ENCODE measurements around the gene PPP1R1B. TPM values are rescaled to one million over a fixed set of nuclear protein-coding genes. Genes with fewer than 3 reads are reported as not detected.

Gene PPP1R1B
- total and polyA plus RNA-seq, 9 of the 15 experiments (the other 6 are each of a cell fraction or from before 2014, with no cell fraction given), result 0.07 to 0.18 (median 0.10) TPM; not detected in 4

GRCh38 chr17:39667945-39668924 lies 41.5 kb downstream of the PPP1R1B start, which contains the start of gene PNMT (continued):
- no peak for TF ChIP-seq TBL1XR1 (IDR thresholded peaks at IDR 0.05; ENCODE audit: low read length in 2 of 2)
- no peak for TF ChIP-seq MAFK (IDR thresholded peaks at IDR 0.05; ENCODE audit: low read length)
- TF ChIP-seq ARNT (IDR thresholded peaks at IDR 0.05), result peak in 1 of 2 experiments; percentile 30; a peak in 1 of 4 replicates
- TF ChIP-seq PHF21A (IDR thresholded peaks at IDR 0.05; ENCODE audit: borderline replicate concordance, low read depth), result no peak
- TF ChIP-seq CBX1 (IDR thresholded peaks at IDR 0.05; ENCODE audit: low read depth), result peak; percentile 74; the same call in 1 of the 2 replicates
- TF ChIP-seq POLR2A (conservative IDR thresholded peaks at IDR 0.05), result peak; percentile 63; the same call in 1 of the 2 replicates
- peak; percentile 54 to 73; a peak in 3 of 4 replicates for TF ChIP-seq FOXK2 (conservative IDR thresholded peaks at IDR 0.05 in 1 of 2, IDR thresholded peaks at IDR 0.05 in 1 of 2; ENCODE audit: low read depth in 2 of 2)
- peak; percentile 88; the same call in 1 of the 2 replicates for TF ChIP-seq SMAD4 (CRISPR knock-in tag; conservative IDR thresholded peaks at IDR 0.05)
- TF ChIP-seq CBX5 (IDR thresholded peaks at IDR 0.05; ENCODE audit: borderline replicate concordance, low read depth), result no peak
- no peak for TF ChIP-seq RBM39 (optimal IDR thresholded peaks at IDR 0.05; ENCODE audit: low read depth, low read length)
- TF ChIP-seq UBTF (IDR thresholded peaks at IDR 0.05; ENCODE audit: borderline replicate concordance in 1 of 2, low read depth in 2 of 2, low read length in 2 of 2), result peak; percentile 98 to 99
- TF ChIP-seq ZNF76 (CRISPR knock-in tag; IDR thresholded peaks at IDR 0.05; ENCODE audit: borderline replicate concordance), result 0 out of 2 replicates have a peak, but pooled peaks have one; percentile 39
- no peak for TF ChIP-seq DLX4 (CRISPR knock-in tag; IDR thresholded peaks at IDR 0.05)
- no peak for TF ChIP-seq KDM5B (IDR thresholded peaks at IDR 0.05; ENCODE audit: insufficient replicate concordance, low read depth, low read length)
- TF ChIP-seq TEAD1 (CRISPR knock-in tag; IDR thresholded peaks at IDR 0.05), result 0 out of 4 replicates have a peak, but pooled peaks of 1 of the 2 experiments have one; percentile 48
- TF ChIP-seq POLR2AphosphoS2 (IDR thresholded peaks at IDR 0.05; ENCODE audit: low read length), result no peak
- TF ChIP-seq SMARCB1 (IDR thresholded peaks at IDR 0.05; ENCODE audit: insufficient read length, low read depth), result no peak
- TF ChIP-seq SREBF2 (CRISPR knock-in tag; IDR thresholded peaks at IDR 0.05), result no peak
- 0 out of 2 replicates have a peak, but pooled peaks have one; percentile 61 for TF ChIP-seq ZKSCAN8 (CRISPR knock-in tag; IDR thresholded peaks at IDR 0.05)
- no peak for TF ChIP-seq RBM22 (IDR thresholded peaks at IDR 0.05; ENCODE audit: low read depth, low read length, poor library complexity, severe bottlenecking)
- peak; percentile 98; the same call in 1 of the 2 replicates for TF ChIP-seq HMGXB4 (CRISPR knock-in tag; IDR thresholded peaks at IDR 0.05)
- no peak for TF ChIP-seq KHSRP (IDR thresholded peaks at IDR 0.05)
- peak; percentile 95 for TF ChIP-seq GATAD2A (IDR thresholded peaks at IDR 0.05)
- no peak for TF ChIP-seq RFX1 (IDR thresholded peaks at IDR 0.05)
